BLaER1 treated with 17β-estradiol and CSF1 and Interleukin-3, amounts not matched to agents 10 nM and 100 nM (cell line): ENCODE data around the gene RANBP3.

ENCODE experiments used
- H3K27ac ChIP-seq, 11 experiments: shearing (Covaris generic); formaldehyde crosslinking; 2 replicates each; pipeline ENCODE4 v1.8.1; 2022
- H3K27me3 ChIP-seq, 11 experiments: shearing (Covaris generic); formaldehyde crosslinking; 2 replicates each; pipeline ENCODE4 v1.8.1; 2022
- H3K36me3 ChIP-seq, 11 experiments: shearing (Covaris generic); formaldehyde crosslinking; 2 replicates each; pipeline ENCODE4 v1.8.1; 2022
- H3K4me1 ChIP-seq, 10 experiments: shearing (Covaris generic); formaldehyde crosslinking; 2 replicates each; pipeline ENCODE4 v1.8.1; 2022
- H3K4me2 ChIP-seq, 11 experiments: shearing (Covaris generic); formaldehyde crosslinking; 2 replicates each; pipeline ENCODE4 v1.8.1; 2022
- H3K4me3 ChIP-seq, 10 experiments: shearing (Covaris generic); formaldehyde crosslinking; 2 replicates each; pipeline ENCODE4 v1.8.1; 2022
- H3K9ac ChIP-seq, 11 experiments: shearing (Covaris generic); formaldehyde crosslinking; 2 replicates each; pipeline ENCODE4 v1.8.1; 2022
- H3K9me3 ChIP-seq, 11 experiments: shearing (Covaris generic); formaldehyde crosslinking; replicated peaks in 1 of 11; 2 replicates each; pipeline ENCODE4 v1.8.1; 2022
- H4K20me1 ChIP-seq, 11 experiments: shearing (Covaris generic); formaldehyde crosslinking; 2 replicates each; pipeline ENCODE4 v1.8.1; 2022
- Cebpa-rat ChIP-seq, 11 experiments: shearing (Covaris generic); IDR thresholded peaks; 2 replicates each; pipeline ENCODE4 v1.8.1; 2022

Gene RANBP3

GRCh38 chr19:5895409-5895808 lies 82.5 kb downstream of the RANBP3 start:
- no peak overlapping the region for H3K9ac ChIP-seq
- H3K27me3 ChIP-seq: no peaks in the 10 kb centered on the region
- peaks cover 41 to 71% (median 54%) of the 10 kb centered on the region in 11 experiments for H3K36me3 ChIP-seq
- H3K4me2 ChIP-seq: no peak overlapping the region
- no peaks in the 10 kb centered on the region for H3K9me3 ChIP-seq
- H3K4me3 ChIP-seq: no peak overlapping the region
- peaks cover 0 to 36% (median 14%) of the 10 kb centered on the region in 10 experiments; a peak in 13 of 20 replicates for H3K4me1 ChIP-seq
- TF ChIP-seq Cebpa-rat (IDR thresholded peaks at IDR 0.05): no peak
- H3K27ac ChIP-seq: no peak overlapping the region
- H4K20me1 ChIP-seq: peaks cover 39 to 89% (median 81%) of the 10 kb centered on the region in 11 experiments

DNA sequence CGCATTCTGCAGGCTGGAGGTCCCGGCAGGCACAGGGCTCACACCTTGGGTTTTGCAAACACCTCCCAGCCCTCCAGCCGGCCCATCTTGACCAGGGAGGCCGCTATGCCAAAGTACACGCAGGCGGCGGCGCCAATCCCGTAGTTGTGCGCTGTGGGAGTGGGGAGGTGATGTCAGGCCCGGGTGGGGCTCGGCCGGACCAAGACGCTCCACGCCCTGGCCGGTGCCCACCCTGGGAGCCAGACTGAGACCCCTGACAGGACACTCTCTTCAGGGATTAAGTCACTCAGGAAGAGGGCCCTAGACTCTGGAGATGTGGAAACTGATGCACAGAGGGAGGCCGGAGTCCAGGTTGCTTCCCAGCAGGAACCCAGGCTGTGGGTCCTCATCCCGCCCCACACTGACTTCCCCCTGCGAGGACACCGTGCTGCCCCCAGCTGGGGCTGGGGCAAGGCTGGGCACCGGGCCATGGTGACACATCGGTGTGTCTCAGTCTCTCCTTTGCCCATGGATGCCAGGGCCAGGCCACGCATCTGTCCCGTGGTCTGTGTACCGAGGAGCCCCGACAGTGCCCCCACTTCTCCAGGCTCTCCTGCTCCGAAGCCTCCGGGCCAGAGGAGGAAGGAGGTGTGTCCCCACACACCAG lies 83.1 kb downstream of the RANBP3 start:
- peaks cover 35 to 65% (median 48%) of the 10 kb centered on the region in 11 experiments for H3K36me3 ChIP-seq
- no peak for TF ChIP-seq Cebpa-rat (IDR thresholded peaks at IDR 0.05)
- H3K27me3 ChIP-seq: no peaks in the 10 kb centered on the region
- H3K4me1 ChIP-seq: peaks cover 0 to 32% (median 12%) of the 10 kb centered on the region in 10 experiments; a peak in 12 of 20 replicates
- H3K9ac ChIP-seq: peak overlapping the region in 1 of 11 experiments; percentile 22; a peak in 1 of 22 replicates
- no peaks in the 10 kb centered on the region for H3K9me3 ChIP-seq
- H3K4me3 ChIP-seq: no peak overlapping the region
- peaks cover 33 to 83% (median 75%) of the 10 kb centered on the region in 11 experiments for H4K20me1 ChIP-seq
- H3K4me2 ChIP-seq: no peak overlapping the region
- H3K27ac ChIP-seq: no peak overlapping the region

DNA sequence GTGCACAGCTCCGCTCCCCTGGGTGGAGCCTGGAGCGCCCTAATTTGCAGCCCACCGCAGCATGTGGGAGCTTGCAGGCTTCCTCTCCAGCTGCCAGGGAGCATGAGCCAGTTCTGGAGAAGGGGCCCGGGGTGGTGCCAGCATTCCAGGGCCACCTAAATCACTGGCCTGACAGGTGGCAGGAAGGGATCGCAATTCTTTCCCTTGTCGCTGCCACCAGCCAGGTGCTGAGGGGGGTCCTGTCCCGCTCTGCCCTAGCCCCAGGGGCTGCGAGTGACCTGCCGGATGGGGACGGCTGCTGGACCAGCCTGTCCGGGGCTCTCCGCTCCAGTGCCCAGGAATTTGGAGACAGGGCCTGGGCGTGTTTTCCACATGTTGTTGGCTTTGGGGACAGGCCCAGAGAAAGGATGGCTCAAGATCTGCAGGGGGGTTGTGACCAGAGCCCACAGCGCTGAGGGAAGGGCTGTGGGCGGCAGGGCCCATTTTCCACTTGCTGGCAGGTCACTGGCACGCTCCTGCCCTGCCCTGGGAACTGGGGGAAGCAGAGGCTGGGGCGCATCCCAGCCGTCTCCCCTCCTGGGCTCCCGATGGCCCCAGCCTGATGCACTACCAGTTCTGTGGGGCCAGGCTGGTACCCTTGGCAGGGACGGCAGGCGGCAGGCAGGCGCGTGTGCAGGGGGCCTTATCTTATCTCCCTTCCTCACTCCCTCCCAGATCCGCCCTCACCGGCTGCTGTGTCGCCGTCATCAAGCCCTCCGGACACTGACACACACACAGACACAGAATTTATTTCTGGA lies 83.8 kb downstream of the RANBP3 start:
- Histone ChIP-seq H3K4me3 (no peak overlapping the region), H3K9me3 (no peaks in the 10 kb centered on the region), H3K36me3 (peaks cover 34 to 60% (median 45%) of the 10 kb centered on the region in 11 experiments), H3K9ac (peak overlapping the region in 3 of 11 experiments; percentile 10 to 22 (median 18); a peak in 1 of 22 replicates), H4K20me1 (peaks cover 30 to 78% (median 68%) of the 10 kb centered on the region in 11 experiments), H3K4me2 (no peak overlapping the region), H3K27ac (no peak overlapping the region), H3K4me1 (peaks cover 0 to 34% (median 12%) of the 10 kb centered on the region in 10 experiments; a peak in 12 of 20 replicates), H3K27me3 (no peaks in the 10 kb centered on the region)
- no peak for TF ChIP-seq Cebpa-rat (IDR thresholded peaks at IDR 0.05)

GRCh38 chr19:5893296-5893903 lies 84.5 kb downstream of the RANBP3 start:
- Histone ChIP-seq H3K27ac (no peak overlapping the region), H4K20me1 (peaks cover 24 to 71% (median 61%) of the 10 kb centered on the region in 11 experiments), H3K9ac (no peak overlapping the region), H3K4me2 (no peak overlapping the region), H3K4me3 (no peak overlapping the region), H3K9me3 (no peaks in the 10 kb centered on the region), H3K27me3 (no peaks in the 10 kb centered on the region), H3K4me1 (peaks cover 0 to 30% (median 8%) of the 10 kb centered on the region in 10 experiments; a peak in 12 of 20 replicates), H3K36me3 (peaks cover 34 to 55% (median 45%) of the 10 kb centered on the region in 11 experiments)
- TF ChIP-seq Cebpa-rat (IDR thresholded peaks at IDR 0.05): no peak

- H3K9ac ChIP-seq: no peak overlapping the region
- peaks cover 19 to 65% (median 55%) of the 10 kb centered on the region in 11 experiments for H4K20me1 ChIP-seq
- no peak overlapping the region for H3K4me3 ChIP-seq
- no peak overlapping the region for H3K4me2 ChIP-seq
- no peaks in the 10 kb centered on the region for H3K27me3 ChIP-seq
- peaks cover 33 to 49% (median 39%) of the 10 kb centered on the region in 11 experiments for H3K36me3 ChIP-seq
- no peaks in the 10 kb centered on the region for H3K9me3 ChIP-seq
- no peak for TF ChIP-seq Cebpa-rat (IDR thresholded peaks at IDR 0.05)
- H3K27ac ChIP-seq: no peak overlapping the region
- H3K4me1 ChIP-seq: peaks cover 0 to 24% (median 2%) of the 10 kb centered on the region in 10 experiments; a peak in 7 of 20 replicates
These were observed 85.1 kb downstream of the RANBP3 start for GRCh38 chr19:5892772-5893275.

- peaks cover 26 to 42% (median 33%) of the 10 kb centered on the region in 11 experiments for H3K36me3 ChIP-seq
- peaks cover 0 to 24% (median 2%) of the 10 kb centered on the region in 10 experiments; a peak in 7 of 20 replicates for H3K4me1 ChIP-seq
- TF ChIP-seq Cebpa-rat (IDR thresholded peaks at IDR 0.05): no peak
- H3K9ac ChIP-seq: peak overlapping the region in 2 of 11 experiments; percentile 12 to 37; a peak in 2 of 22 replicates
- peaks cover 12 to 59% (median 48%) of the 10 kb centered on the region in 11 experiments for H4K20me1 ChIP-seq
- no peaks in the 10 kb centered on the region for H3K9me3 ChIP-seq
- H3K4me3 ChIP-seq: no peak overlapping the region
- H3K27me3 ChIP-seq: no peaks in the 10 kb centered on the region
- 0 out of 22 replicates have a peak overlapping the region, but pooled peaks of 1 of the 11 experiments have one; percentile 1 for H3K4me2 ChIP-seq
- no peak overlapping the region for H3K27ac ChIP-seq
These were observed 85.8 kb downstream of the RANBP3 start for GRCh38 chr19:5891938-5892771.

DNA sequence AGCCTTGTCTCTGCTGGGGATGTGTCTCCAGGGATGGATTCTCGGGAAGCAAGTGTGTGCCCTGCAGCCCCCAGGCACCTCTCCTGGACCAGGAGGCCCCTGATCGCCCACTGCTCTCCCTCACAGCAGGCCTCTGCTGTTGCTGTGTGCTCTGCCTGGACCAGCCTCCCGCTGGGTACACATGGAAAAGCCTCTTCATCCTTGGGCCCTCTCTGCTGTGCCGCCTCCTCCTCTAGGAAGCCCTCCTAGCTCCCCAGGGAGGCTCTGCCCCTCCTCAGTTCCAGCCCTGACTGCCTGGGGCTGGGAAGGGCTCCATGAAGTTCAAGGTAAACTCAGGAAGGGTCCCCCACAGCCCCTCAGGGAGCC lies 86.4 kb downstream of the RANBP3 start:
- Histone ChIP-seq H3K9me3 (no peaks in the 10 kb centered on the region), H3K9ac (peak overlapping the region in 3 of 11 experiments; percentile 18 to 58 (median 37); a peak in 2 of 22 replicates), H3K36me3 (peaks cover 20 to 36% (median 27%) of the 10 kb centered on the region in 11 experiments), H3K4me3 (no peak overlapping the region), H3K27ac (no peak overlapping the region), H3K4me2 (0 out of 22 replicates have a peak overlapping the region, but pooled peaks of 2 of the 11 experiments have one; percentile 6 to 10), H4K20me1 (peaks cover 6 to 53% (median 42%) of the 10 kb centered on the region in 11 experiments; a peak in 21 of 22 replicates), H3K27me3 (no peaks in the 10 kb centered on the region), H3K4me1 (peaks cover 0 to 24% (median 2%) of the 10 kb centered on the region in 10 experiments; a peak in 7 of 20 replicates)
- TF ChIP-seq Cebpa-rat (IDR thresholded peaks at IDR 0.05): no peak

DNA sequence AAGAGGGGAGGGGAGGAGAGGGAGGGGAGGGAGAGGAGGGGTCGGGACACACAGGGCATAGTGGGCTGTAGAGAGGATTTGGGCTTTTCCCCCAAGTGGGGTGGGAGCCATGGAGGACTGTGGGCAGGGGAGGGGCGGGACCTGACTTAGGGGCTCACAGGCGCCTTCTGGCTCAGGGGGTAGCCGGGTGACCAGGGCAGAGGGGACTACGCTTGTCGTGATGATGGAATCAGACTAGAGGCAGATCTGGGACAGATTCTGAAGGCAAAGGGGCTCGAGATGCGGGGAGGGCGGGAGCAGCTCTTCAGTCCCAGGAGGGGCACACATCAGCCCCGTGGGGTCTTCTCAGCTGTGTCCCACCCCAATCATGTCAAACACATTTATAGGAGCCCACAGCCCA lies 87.8 kb downstream of the RANBP3 start:
- Histone ChIP-seq H4K20me1 (peaks cover 0 to 39% (median 30%) of the 10 kb centered on the region in 11 experiments; a peak in 19 of 22 replicates), H3K9ac (no peak overlapping the region), H3K4me3 (no peak overlapping the region), H3K9me3 (no peaks in the 10 kb centered on the region), H3K4me1 (peaks cover 0 to 24% (median 2%) of the 10 kb centered on the region in 10 experiments; a peak in 8 of 20 replicates), H3K27ac (no peak overlapping the region), H3K4me2 (peak overlapping the region in 3 of 11 experiments; percentile 10 to 30 (median 15); a peak in 3 of 22 replicates), H3K27me3 (no peaks in the 10 kb centered on the region), H3K36me3 (peaks cover 9 to 23% (median 15%) of the 10 kb centered on the region in 11 experiments)
- no peak for TF ChIP-seq Cebpa-rat (IDR thresholded peaks at IDR 0.05)
